ENCODE data around the gene FMN1.

GRCh38 chr15:33001926-33002325 lies 192.6 kb downstream of the FMN1 start:
- TF ChIP-seq, protein P1, sequence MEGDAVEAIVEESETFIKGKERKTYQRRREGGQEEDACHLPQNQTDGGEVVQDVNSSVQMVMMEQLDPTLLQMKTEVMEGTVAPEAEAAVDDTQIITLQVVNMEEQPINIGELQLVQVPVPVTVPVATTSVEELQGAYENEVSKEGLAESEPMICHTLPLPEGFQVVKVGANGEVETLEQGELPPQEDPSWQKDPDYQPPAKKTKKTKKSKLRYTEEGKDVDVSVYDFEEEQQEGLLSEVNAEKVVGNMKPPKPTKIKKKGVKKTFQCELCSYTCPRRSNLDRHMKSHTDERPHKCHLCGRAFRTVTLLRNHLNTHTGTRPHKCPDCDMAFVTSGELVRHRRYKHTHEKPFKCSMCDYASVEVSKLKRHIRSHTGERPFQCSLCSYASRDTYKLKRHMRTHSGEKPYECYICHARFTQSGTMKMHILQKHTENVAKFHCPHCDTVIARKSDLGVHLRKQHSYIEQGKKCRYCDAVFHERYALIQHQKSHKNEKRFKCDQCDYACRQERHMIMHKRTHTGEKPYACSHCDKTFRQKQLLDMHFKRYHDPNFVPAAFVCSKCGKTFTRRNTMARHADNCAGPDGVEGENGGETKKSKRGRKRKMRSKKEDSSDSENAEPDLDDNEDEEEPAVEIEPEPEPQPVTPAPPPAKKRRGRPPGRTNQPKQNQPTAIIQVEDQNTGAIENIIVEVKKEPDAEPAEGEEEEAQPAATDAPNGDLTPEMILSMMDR (IDR thresholded peaks at IDR 0.05; ENCODE audit: low read depth, low read length, poor library complexity, severe bottlenecking), result no peak
- no peak for TF ChIP-seq EZH2phosphoT487 (IDR thresholded peaks at IDR 0.05; ENCODE audit: borderline replicate concordance, low read length)

Measured in DOHH2 (cell line).